ENCODE results near the gene URB1.

URB1 gene

DNA sequence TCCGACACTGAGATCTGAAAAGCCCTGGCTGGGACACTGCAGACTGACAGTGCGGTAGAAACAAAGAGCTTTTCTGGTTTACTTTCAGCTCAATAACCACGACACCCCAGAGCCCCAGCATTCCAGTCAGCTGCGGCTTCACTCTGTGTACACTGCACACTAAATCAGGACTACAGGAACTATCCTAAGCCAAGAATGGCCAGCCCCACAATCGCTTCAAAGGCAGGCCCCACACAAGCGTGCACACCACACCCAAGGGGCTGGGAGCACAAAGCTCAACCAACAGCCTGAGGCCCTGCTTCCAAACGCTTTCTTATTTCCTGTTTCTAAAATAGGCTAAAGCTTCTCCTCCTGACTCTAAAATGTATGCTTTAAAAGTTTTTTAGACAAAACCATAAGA lies 28.4 kb downstream of the URB1 start:
- TF ChIP-seq, protein P1, sequence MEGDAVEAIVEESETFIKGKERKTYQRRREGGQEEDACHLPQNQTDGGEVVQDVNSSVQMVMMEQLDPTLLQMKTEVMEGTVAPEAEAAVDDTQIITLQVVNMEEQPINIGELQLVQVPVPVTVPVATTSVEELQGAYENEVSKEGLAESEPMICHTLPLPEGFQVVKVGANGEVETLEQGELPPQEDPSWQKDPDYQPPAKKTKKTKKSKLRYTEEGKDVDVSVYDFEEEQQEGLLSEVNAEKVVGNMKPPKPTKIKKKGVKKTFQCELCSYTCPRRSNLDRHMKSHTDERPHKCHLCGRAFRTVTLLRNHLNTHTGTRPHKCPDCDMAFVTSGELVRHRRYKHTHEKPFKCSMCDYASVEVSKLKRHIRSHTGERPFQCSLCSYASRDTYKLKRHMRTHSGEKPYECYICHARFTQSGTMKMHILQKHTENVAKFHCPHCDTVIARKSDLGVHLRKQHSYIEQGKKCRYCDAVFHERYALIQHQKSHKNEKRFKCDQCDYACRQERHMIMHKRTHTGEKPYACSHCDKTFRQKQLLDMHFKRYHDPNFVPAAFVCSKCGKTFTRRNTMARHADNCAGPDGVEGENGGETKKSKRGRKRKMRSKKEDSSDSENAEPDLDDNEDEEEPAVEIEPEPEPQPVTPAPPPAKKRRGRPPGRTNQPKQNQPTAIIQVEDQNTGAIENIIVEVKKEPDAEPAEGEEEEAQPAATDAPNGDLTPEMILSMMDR (IDR thresholded peaks at IDR 0.05; ENCODE audit: borderline replicate concordance, insufficient read depth, low read depth, low read length): no peak
- H3K4me3 ChIP-seq (ENCODE audit: low read depth, low read length): no peak overlapping the region

DNA sequence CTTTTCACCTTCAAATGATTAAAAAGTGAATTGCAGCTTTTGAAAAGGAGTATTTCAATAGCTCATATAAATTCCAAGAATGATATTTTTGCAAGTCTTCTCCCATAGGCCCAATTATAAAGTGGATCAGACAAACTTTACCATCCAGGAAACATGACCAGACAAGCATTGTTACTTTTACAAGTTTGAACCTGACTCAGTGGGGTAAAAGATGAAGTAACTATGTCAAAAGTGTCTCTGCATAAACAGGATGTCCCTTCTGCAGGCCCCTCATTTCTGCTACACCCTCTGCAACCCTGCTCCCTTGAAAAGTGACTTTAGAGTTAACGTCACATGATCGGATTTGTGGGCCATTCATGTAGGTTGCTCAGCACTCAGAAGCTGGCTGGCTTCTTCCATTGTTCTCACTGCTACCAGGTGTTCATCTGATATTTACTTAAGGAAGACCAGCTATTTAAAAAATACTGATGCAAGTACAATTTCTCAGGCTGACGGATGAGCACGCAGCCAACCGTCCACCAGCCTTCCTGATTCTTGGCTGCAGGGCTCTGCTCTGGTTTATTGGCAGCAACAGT lies 32.3 kb downstream of the URB1 start:
- H3K4me3 ChIP-seq (ENCODE audit: low read depth, low read length): no peak overlapping the region
- TF ChIP-seq, protein P1 (IDR thresholded peaks at IDR 0.05; ENCODE audit: borderline replicate concordance, insufficient read depth, low read depth, low read length): no peak

DNA sequence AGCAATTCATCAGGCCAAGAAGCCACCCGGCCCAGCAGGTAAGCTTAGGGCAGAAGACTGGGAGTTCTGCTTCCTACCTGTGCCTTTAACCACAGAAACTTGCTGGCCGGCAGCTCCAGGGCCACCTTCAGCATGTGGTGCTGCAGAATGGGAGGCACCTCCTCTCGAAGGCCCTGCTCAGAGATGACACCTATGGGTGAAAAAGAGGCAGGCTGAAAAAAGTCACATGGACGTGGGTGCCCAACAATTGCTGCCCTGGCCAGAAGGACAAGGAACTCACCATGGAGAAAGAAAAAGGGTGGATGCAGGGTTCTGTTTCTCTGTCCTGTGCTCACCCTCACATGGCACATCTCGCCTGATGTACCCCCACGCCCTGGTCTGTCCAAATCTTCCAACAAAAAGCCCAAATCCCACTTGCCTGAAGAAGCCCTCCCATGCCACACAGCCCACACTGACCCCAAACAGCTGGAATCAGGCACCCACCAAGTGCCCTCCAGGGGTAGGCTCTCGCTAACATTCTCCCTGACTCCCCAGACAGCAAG lies 33.0 kb downstream of the URB1 start:
- no peak overlapping the region for H3K4me3 ChIP-seq (ENCODE audit: low read depth, low read length)
- TF ChIP-seq, protein P1 (IDR thresholded peaks at IDR 0.05; ENCODE audit: borderline replicate concordance, insufficient read depth, low read depth, low read length): no peak

DNA sequence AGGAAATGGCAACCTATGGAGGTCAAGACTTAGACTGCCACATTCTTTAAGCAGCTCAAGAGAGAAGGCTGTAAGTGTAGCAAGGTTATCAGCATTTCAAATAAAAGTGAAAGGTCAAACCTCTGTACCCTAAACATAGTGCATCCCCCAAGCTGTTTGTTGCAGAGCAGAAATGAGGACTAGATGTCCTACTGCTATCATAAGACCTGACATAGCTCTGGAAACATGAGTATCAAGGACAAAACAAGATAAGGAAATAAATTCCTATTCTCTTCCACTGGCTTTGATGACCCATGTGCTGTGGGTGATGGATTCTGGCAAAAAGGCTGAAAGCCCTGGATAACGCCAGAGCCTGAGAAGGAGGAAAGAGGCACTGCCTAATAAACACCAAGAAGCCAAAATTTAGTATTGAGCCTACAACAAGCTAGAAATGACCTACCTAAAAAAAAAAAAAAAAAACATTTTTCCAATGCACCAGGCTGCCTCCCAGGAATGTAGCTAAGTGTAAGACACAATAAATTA lies 35.9 kb downstream of the URB1 start:
- TF ChIP-seq, protein P1 (IDR thresholded peaks at IDR 0.05; ENCODE audit: borderline replicate concordance, insufficient read depth, low read depth, low read length): no peak
- H3K4me3 ChIP-seq (ENCODE audit: low read depth, low read length): no peak overlapping the region

DNA sequence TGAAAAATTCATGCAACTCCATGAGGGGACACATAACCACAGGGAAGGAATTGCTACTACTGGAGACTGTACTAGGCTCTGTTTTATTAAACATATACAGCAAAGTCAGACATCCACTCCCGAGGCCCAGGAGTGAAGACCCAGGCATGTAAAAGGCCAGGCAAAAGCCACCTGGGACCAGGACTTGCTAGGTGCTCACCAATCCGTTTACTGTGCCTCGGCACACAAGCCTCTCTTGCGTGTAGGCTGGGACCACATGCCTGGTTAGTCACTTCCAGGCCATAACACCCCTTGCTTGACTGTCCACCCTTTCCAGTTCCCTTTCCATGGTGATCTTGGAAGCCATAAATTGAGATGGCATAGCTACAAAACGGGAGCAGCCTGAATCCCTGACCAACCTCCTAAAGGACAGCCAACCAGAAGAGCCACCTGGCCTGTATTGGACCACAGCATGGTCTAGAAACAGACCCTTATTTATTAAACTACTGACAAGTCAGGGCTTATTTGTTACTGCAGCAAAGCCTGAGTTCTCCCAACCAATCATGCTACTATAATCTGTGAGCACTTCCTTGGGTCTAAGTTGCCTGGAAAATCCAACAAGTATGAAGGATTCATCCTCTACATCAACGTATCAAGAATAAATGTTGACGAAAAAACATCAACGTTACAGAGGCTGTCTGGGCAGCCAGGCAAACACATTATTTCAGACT lies 39.7 kb downstream of the URB1 start:
- H3K4me3 ChIP-seq (ENCODE audit: low read depth, low read length): no peak overlapping the region
- TF ChIP-seq, protein P1 (IDR thresholded peaks at IDR 0.05; ENCODE audit: borderline replicate concordance, insufficient read depth, low read depth, low read length): no peak

DNA sequence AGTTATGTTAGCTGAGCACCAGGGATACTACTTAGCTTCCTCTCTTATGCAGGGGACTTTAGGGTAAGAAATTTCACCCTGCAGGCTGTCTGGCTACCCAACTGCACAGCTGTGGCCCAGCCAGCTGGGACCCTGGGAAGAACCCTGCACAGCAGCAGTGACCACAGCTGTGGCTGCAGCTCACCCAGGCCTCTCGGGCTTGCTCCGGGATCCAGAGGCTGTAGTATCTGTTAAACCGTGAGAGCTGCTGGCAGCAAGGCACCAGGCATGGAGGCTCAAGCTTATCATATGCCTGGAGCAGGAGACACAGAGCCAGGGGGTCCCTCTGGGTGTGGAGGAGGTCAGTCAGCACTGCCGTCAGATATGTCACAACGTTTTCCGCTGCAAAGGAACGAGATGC lies 40.3 kb downstream of the URB1 start:
- TF ChIP-seq, protein P1 (IDR thresholded peaks at IDR 0.05; ENCODE audit: borderline replicate concordance, insufficient read depth, low read depth, low read length): no peak
- no peak overlapping the region for H3K4me3 ChIP-seq (ENCODE audit: low read depth, low read length)

DNA sequence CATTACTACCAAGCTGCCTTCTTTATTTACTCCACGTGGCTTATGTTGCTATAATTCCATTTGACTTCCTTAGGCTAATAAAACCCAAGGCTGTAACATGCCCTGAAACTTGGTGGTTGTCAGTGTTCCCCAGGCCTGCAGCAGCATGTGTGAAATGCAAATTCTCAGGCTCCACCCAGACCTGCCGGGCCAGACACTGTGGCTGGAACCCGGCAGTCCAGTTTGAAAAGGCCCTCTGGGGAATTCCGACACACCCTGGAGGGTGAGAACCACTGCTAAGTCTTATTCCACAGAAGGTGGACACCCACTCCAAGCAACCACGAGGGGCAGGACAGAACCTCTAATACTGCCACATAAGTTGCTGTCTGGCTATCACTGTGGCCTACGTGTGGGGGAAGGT lies 41.4 kb downstream of the URB1 start:
- no peak overlapping the region for H3K4me3 ChIP-seq (ENCODE audit: low read depth, low read length)
- TF ChIP-seq, protein P1 (IDR thresholded peaks at IDR 0.05; ENCODE audit: borderline replicate concordance, insufficient read depth, low read depth, low read length): no peak
